ENCODE results near the gene CYP2R1.

- TF ChIP-seq POLR2A (IDR thresholded peaks at IDR 0.05; ENCODE audit: low read length) = no peak
- TF ChIP-seq GATA1 (IDR thresholded peaks at IDR 0.05; ENCODE audit: low read depth, low read length) = no peak
Measured at GRCh38 chr11:14857621-14858020, 34.4 kb downstream of the CYP2R1 start.
